ENCODE measurements around the gene CCDC30.
"Not testable (repeated sequence)": the region's sequence is repeated elsewhere in the genome, so short reads cannot be mapped to it uniquely, and the experiment has no call there.

The CCDC30 gene

GRCh38 chr1:42504535-42505128 is 41.5 kb downstream of the CCDC30 start:
- H3K9me3 ChIP-seq: peaks cover 0 to 23% (median 15%) of the 10 kb centered on the region in 3 donors

GRCh38 chr1:42506576-42506975 is 43.5 kb downstream of the CCDC30 start:
- Histone ChIP-seq H3K4me1 (no peaks in the 10 kb centered on the region), H3K4me3 (no peak overlapping the region), H3K27ac (no peak overlapping the region), H3K36me3 (peaks cover 35 to 74% (median 66%) of the 10 kb centered on the region in 3 donors), H3K27me3 (no peaks in the 10 kb centered on the region), H3K9me3 (peaks cover 0 to 34% (median 22%) of the 10 kb centered on the region in 3 donors)
- no peak for TF ChIP-seq CTCF (IDR thresholded peaks at IDR 0.05)
- intact Hi-C loops (cut with DNase I; ENCODE audit: low total_unique reads): no loop called here
- no peak for DNase-seq

More at GRCh38 chr1:42504535-42505128, 41.5 kb downstream of the CCDC30 start:
- Histone ChIP-seq H3K4me1 (no peaks in the 10 kb centered on the region), H3K4me3 (no peak overlapping the region), H3K27me3 (no peaks in the 10 kb centered on the region), H3K27ac (no peak overlapping the region), H3K36me3 (peaks cover 35 to 80% (median 74%) of the 10 kb centered on the region in 3 donors)
- no peak for TF ChIP-seq CTCF (IDR thresholded peaks at IDR 0.05)
- no peak for DNase-seq
- intact Hi-C loops (cut with DNase I; ENCODE audit: low total_unique reads): no loop called here

- intact Hi-C loops (cut with DNase I; ENCODE audit: low total_unique reads); H3K27me3 ChIP-seq; H3K4me1 ChIP-seq; H3K4me3 ChIP-seq; DNase-seq; H3K27ac ChIP-seq: not testable (repeated sequence)
- Histone ChIP-seq H3K36me3 (peaks cover 18 to 45% (median 29%) of the 10 kb centered on the region in 3 donors), H3K9me3 (peaks cover 0 to 30% (median 9%) of the 10 kb centered on the region in 3 donors)
- peak in 1 of 2 experiments; percentile 21 for TF ChIP-seq CTCF (IDR thresholded peaks at IDR 0.05)
Measured at GRCh38 chr1:42511581-42512155, 48.6 kb downstream of the CCDC30 start.

DNA sequence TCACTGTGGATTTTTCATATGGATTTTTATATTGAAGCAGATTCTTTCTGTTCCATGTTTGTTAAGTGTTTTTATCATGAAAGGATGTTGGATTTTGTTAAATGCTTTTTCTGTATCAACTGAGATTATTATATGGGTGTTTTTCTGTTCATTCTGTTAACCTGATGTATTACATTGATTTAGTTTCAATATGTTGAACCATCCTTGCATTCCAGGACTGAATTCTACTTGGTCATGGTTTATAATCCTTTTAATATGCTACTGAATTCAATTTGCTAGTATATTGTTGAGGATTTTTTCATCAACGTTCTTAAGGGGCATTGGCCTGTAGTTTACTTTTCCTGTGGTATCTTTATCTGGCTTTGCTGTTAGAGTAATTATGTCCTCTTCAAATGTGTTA is 55.8 kb downstream of the CCDC30 start:
- H3K4me1 ChIP-seq: no peaks in the 10 kb centered on the region
- peaks cover 0 to 7% (median 6%) of the 10 kb centered on the region in 3 donors for H3K36me3 ChIP-seq
- no peak for TF ChIP-seq CTCF (IDR thresholded peaks at IDR 0.05)
- H3K27me3 ChIP-seq: no peaks in the 10 kb centered on the region
- no peak overlapping the region for H3K4me3 ChIP-seq
- DNase-seq: no peak
- intact Hi-C loops (cut with DNase I; ENCODE audit: low total_unique reads): no loop called here
- no peak overlapping the region for H3K27ac ChIP-seq
- H3K9me3 ChIP-seq: peaks cover 0 to 23% (median 5%) of the 10 kb centered on the region in 3 donors

- no peaks in the 10 kb centered on the region for H3K4me1 ChIP-seq
- no peaks in the 10 kb centered on the region for H3K27me3 ChIP-seq
- H3K27ac ChIP-seq: no peak overlapping the region
- no peak overlapping the region for H3K4me3 ChIP-seq
- TF ChIP-seq CTCF (IDR thresholded peaks at IDR 0.05): no peak
- intact Hi-C loops (cut with DNase I; ENCODE audit: low total_unique reads): no loop called here
- peaks cover 0 to 9% (median 2%) of the 10 kb centered on the region in 3 donors for H3K9me3 ChIP-seq
- no peak for DNase-seq
- peaks cover 0 to 7% (median 0%) of the 10 kb centered on the region in 3 donors for H3K36me3 ChIP-seq
Measured at GRCh38 chr1:42523171-42523570, 60.1 kb downstream of the CCDC30 start.

All from tibial artery (tissue), 4 donors.